Lower leg skin (tissue), 3 donors: Measurements from ENCODE around the gene JAK2.

Source experiments
- CTCF ChIP-seq, 3 donors: fragments of 450-650 bp; IDR thresholded peaks; one replicate each; pipeline ENCODE4 v1.5.1; 2016; ENCODE audit warnings: antibody characterized with exemption in 3 of 3, mild to moderate bottlenecking in 3 of 3, moderate library complexity in 2 of 3
- POLR2A ChIP-seq, 2 donors: fragments of 450-650 bp; IDR thresholded peaks; one replicate each; pipeline ENCODE4 v1.6.1; 2016 to 2017; ENCODE audit warnings: antibody characterized with exemption in 2 of 2, mild to moderate bottlenecking in 1 of 2, moderate library complexity in 1 of 2

- no peak for TF ChIP-seq CTCF (IDR thresholded peaks at IDR 0.05)
- no peak for TF ChIP-seq POLR2A (IDR thresholded peaks at IDR 0.05)
These were observed 15.9 kb upstream of the JAK2 start for GRCh38 chr9:4969130-4969529.
